Activated T-cell treated with anti-CD3 and anti-CD28 coated beads for 48 hours (primary cell): Measurements from ENCODE around the gene GALNT13.

Experiments used
- DNase-seq: peaks from one replicate; pipeline ENCODE4 v3.0.0-alpha.2; 2020; ENCODE audit warnings: low read depth

The GALNT13 gene

GRCh38 chr2:154125891-154126290 lies 254.2 kb downstream of the GALNT13 start:
- DNase-seq = no peak

GRCh38 chr2:154130821-154131220 lies 259.1 kb downstream of the GALNT13 start:
- no peak for DNase-seq

- no peak for DNase-seq
These were observed 261.1 kb downstream of the GALNT13 start for GRCh38 chr2:154132827-154133226.

- DNase-seq = no peak
These were observed 262.1 kb downstream of the GALNT13 start for GRCh38 chr2:154133823-154134222.

- no peak for DNase-seq
These were observed 268.7 kb downstream of the GALNT13 start for GRCh38 chr2:154140249-154141025.

- no peak for DNase-seq
These were observed 270.8 kb downstream of the GALNT13 start for GRCh38 chr2:154142480-154142879.

GRCh38 chr2:154143105-154143504 lies 271.4 kb downstream of the GALNT13 start:
- no peak for DNase-seq

GRCh38 chr2:154158101-154158500 lies 286.4 kb downstream of the GALNT13 start:
- DNase-seq = no peak

GRCh38 chr2:154161286-154161685 lies 289.6 kb downstream of the GALNT13 start:
- no peak for DNase-seq

GRCh38 chr2:154170400-154170799 lies 298.7 kb downstream of the GALNT13 start:
- DNase-seq = no peak

- no peak for DNase-seq
These were observed 301.4 kb downstream of the GALNT13 start for GRCh38 chr2:154173164-154173563.

- no peak for DNase-seq
These were observed 302.2 kb downstream of the GALNT13 start for GRCh38 chr2:154173919-154174318.

- no peak for DNase-seq
These were observed 310.3 kb downstream of the GALNT13 start for GRCh38 chr2:154182008-154182407.

- no peak for DNase-seq
These were observed 316.2 kb downstream of the GALNT13 start for GRCh38 chr2:154187948-154188347.

- no peak for DNase-seq
These were observed 318.2 kb downstream of the GALNT13 start for GRCh38 chr2:154189953-154190352.

GRCh38 chr2:154193246-154193645 lies 321.5 kb downstream of the GALNT13 start:
- DNase-seq = no peak

- no peak for DNase-seq
These were observed 323.4 kb downstream of the GALNT13 start for GRCh38 chr2:154194909-154195643.

GRCh38 chr2:154195644-154196195 lies 324.0 kb downstream of the GALNT13 start:
- DNase-seq = no peak

GRCh38 chr2:154198866-154199265 lies 327.1 kb downstream of the GALNT13 start:
- DNase-seq = no peak

- DNase-seq = no peak
These were observed 331.5 kb downstream of the GALNT13 start for GRCh38 chr2:154203206-154203605.

GRCh38 chr2:154203902-154204301 lies 332.2 kb downstream of the GALNT13 start:
- DNase-seq = no peak

- no peak for DNase-seq
These were observed 335.7 kb downstream of the GALNT13 start for GRCh38 chr2:154207288-154208047.
